Bronchial smooth muscle cell (primary cell): Measurements from ENCODE around the gene ABCG8. TPM values are rescaled to one million over a fixed set of nuclear protein-coding genes. Genes with fewer than 3 reads are reported as not detected.

ENCODE experiments used
- total RNA-seq: library from RNA; depleted of rRNA; stranded (reverse); fragments of >200 nt; gene quantifications from 2 replicates; pipeline ENCODE4 v1.2.1, GENCODE V29; 2014

The ABCG8 gene
- total RNA-seq = not detected in 2 replicates

DNA sequence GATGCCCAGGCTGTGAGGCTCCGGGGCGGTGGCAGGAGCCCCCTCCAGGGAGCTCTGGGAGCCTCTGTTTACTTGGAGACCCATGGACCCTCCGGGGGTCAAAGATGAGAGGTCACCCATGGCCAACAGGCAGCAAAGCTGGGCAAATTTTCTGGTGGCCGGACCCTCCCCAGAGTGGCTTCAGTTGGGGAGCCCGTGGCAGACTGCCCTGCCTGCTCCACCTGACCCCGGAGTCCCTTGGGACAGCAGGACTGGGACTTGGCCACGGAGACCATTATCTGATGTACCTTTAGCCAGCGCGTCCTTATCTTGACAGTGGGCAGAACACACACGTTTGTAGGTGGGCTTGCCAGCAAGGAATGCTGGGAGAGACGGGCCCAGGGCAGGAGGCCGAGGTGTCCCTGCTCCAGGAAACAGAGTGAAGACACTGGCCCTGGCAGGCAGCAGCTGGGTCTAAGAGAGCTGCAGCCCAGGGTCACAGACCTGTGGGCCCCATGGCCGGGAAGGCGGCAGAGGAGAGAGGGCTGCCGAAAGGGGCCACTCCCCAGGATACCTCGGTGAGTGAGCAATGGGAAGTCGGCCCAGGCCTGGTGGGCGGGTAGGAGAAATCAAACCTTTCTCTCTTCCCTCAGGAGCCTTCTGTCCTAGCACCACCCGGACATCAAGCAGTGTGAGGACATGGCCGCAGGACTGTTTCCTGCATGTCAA lies at the start of gene ABCG8, which contains the start of gene ABCG5:
TSS of gene ABCG8 (plus strand) at position 412 of the 708 bp plus-strand sequence. CDS start at position 495, 83 bp downstream.
TSS of gene ABCG5 (minus strand) at position 280 of the 708 bp plus-strand sequence. CDS start at position 120, 160 bp downstream.

Other genes with a start within 250 kb of the ABCG8 start
- 28.4 and 40.4 TPM in 2 replicates for gene THADA, start 242.9 kb upstream of the ABCG8 start, total RNA-seq
- gene PLEKHH2, start 201.7 kb upstream of the ABCG8 start, total RNA-seq = 4.4 and 6.5 TPM in 2 replicates
- gene C1GALT1C1L, start 162.5 kb upstream of the ABCG8 start, total RNA-seq = 0.34 and 0.79 TPM in 2 replicates
- gene DYNC2LI1, start 64.9 kb upstream of the ABCG8 start, total RNA-seq = 17.9 and 24.6 TPM in 2 replicates
- gene ABCG5, start 132 bp upstream of the ABCG8 start, total RNA-seq = not detected in 2 replicates
- 41.9 and 49.0 TPM in 2 replicates for gene LRPPRC, start 157.0 kb downstream of the ABCG8 start, total RNA-seq